CD14-positive monocyte (primary cell): ENCODE data around the gene TCF4. TPM values are rescaled to one million over a fixed set of nuclear protein-coding genes. Genes with fewer than 3 reads are reported as not detected.

Source experiments
- DNase-seq, 3 donors: peaks; one replicate each; pipeline ENCODE4 v3.0.0-alpha.2; 2011 to 2022
- H2AFZ ChIP-seq: 2 replicates; pipeline ENCODE4 v1.6.0; 2012; ENCODE audit warnings: mild to moderate bottlenecking, low read depth, low read length, inconsistent platforms; ENCODE audit not compliant: insufficient read depth, poor library complexity, severe bottlenecking
- H3K27ac ChIP-seq, 2 donors: 1 replicate in 1 of 2; 2 replicates in 1 of 2; pipeline ENCODE4 v1.5.1; 2012 to 2013; ENCODE audit warnings: low read length in 2 of 2, control low read depth in 1 of 2, inconsistent platforms in 1 of 2, low read depth in 1 of 2, mild to moderate bottlenecking in 1 of 2
- H3K27me3 ChIP-seq, 2 donors: one replicate each; pipeline versions ENCODE4 v1.6.0 to v1.6.1; 2011 to 2013; ENCODE audit warnings: low read length in 2 of 2; ENCODE audit not compliant: control insufficient read depth in 2 of 2, insufficient read depth in 2 of 2
- H3K36me3 ChIP-seq, 2 donors: replicated peaks in 1 of 2; 1 replicate in 1 of 2; 2 replicates in 1 of 2; pipeline versions ENCODE4 v1.5.1 to v1.6.1; 2012 to 2013; ENCODE audit warnings: low read length in 2 of 2, control low read depth in 1 of 2, inconsistent platforms in 1 of 2, mild to moderate bottlenecking in 1 of 2; ENCODE audit not compliant: insufficient read depth in 2 of 2, control insufficient read depth in 1 of 2
- H3K4me1 ChIP-seq, 2 donors: 1 replicate in 1 of 2; 2 replicates in 1 of 2; pipeline versions ENCODE4 v1.5.1 to v1.6.1; 2012 to 2013; ENCODE audit warnings: low read length in 2 of 2, control low read depth in 1 of 2, inconsistent platforms in 1 of 2, mild to moderate bottlenecking in 1 of 2, moderate library complexity in 1 of 2; ENCODE audit not compliant: insufficient read depth in 2 of 2, control insufficient read depth in 1 of 2
- H3K4me2 ChIP-seq: replicated peaks from 2 replicates; pipeline ENCODE3; 2012; ENCODE audit warnings: low read length, moderate library complexity, mild to moderate bottlenecking; ENCODE audit not compliant: poor library complexity, severe bottlenecking; ENCODE audit errors: extremely low read depth
- H3K4me3 ChIP-seq, 3 experiments: fragments of 200-600 bp in 1 of 3; sonication (generic) in 1 of 3; replicated peaks in 1 of 3; 1 replicate in 2 of 3; 2 replicates in 1 of 3; pipeline ENCODE4 v1.5.1; 2011 to 2013; ENCODE audit warnings: low read length in 3 of 3, mild to moderate bottlenecking in 3 of 3, control low read depth in 2 of 3, low read depth in 2 of 3, inconsistent platforms in 1 of 3, moderate library complexity in 1 of 3
- H3K79me2 ChIP-seq: 2 replicates; pipeline ENCODE4 v1.6.0; 2012; ENCODE audit warnings: mild to moderate bottlenecking, control low read depth, inconsistent platforms, low read length, moderate library complexity; ENCODE audit not compliant: insufficient read depth
- H3K9ac ChIP-seq: 2 replicates; pipeline ENCODE4 v1.6.0; 2017; ENCODE audit warnings: low read length, mild to moderate bottlenecking; ENCODE audit not compliant: insufficient read depth, poor library complexity, severe bottlenecking
- H3K9me3 ChIP-seq, 2 donors: replicated peaks in 1 of 2; 1 replicate in 1 of 2; 2 replicates in 1 of 2; pipeline versions ENCODE4 v1.5.1 to v1.6.1; 2012 to 2013; ENCODE audit warnings: low read length in 2 of 2, control low read depth in 1 of 2; ENCODE audit not compliant: control insufficient read depth in 1 of 2, insufficient read depth in 1 of 2
- H4K20me1 ChIP-seq: 2 replicates; pipeline ENCODE4 v1.6.0; 2012; ENCODE audit warnings: mild to moderate bottlenecking, low read length, control low read depth, moderate library complexity; ENCODE audit not compliant: insufficient read depth
- H3K27ac Mint-ChIP-seq, 7 donors: one replicate each; pipeline ENCODE4 v1.8.0; 2020; ENCODE audit warnings: mild to moderate bottlenecking in 7 of 7, mixed read lengths in 7 of 7, moderate library complexity in 6 of 7, inconsistent platforms in 2 of 7
- H3K27me3 Mint-ChIP-seq, 3 donors: one replicate each; pipeline ENCODE4 v1.8.0; 2021 to 2022; ENCODE audit warnings: low read depth in 3 of 3, mild to moderate bottlenecking in 3 of 3, mixed read lengths in 3 of 3, moderate library complexity in 3 of 3, inconsistent platforms in 1 of 3
- H3K36me3 Mint-ChIP-seq, 2 donors: one replicate each; pipeline ENCODE4 v1.8.0; 2020; ENCODE audit warnings: mixed read lengths in 2 of 2, inconsistent platforms in 1 of 2, mild to moderate bottlenecking in 1 of 2
- H3K4me1 Mint-ChIP-seq: one replicate; pipeline ENCODE4 v1.8.0; 2020; ENCODE audit warnings: mild to moderate bottlenecking, mixed read lengths
- H3K4me3 Mint-ChIP-seq, 2 donors: one replicate each; pipeline ENCODE4 v1.8.0; 2020; ENCODE audit warnings: mild to moderate bottlenecking in 2 of 2, mixed read lengths in 2 of 2, moderate library complexity in 1 of 2
- H3K9me3 Mint-ChIP-seq, 7 donors: one replicate each; pipeline ENCODE4 v1.8.0; 2020 to 2022; ENCODE audit warnings: mixed read lengths in 7 of 7, mild to moderate bottlenecking in 6 of 7, moderate library complexity in 6 of 7, inconsistent platforms in 2 of 7
- WGBS: methylation state at CpG from one replicate; pipeline ENCODE4 v1.1.5; 2013; ENCODE audit warnings: missing lambda C conversion rate; ENCODE audit not compliant: insufficient coverage; 5-methylcytosine and 5-hydroxymethylcytosine counted together
- intact Hi-C, 2 donors: fragments of 100-400 bp; cut with micrococcal nuclease; formaldehyde crosslinking; loops; one replicate each; pipeline versions ENCODE4 v1.15.0 to v1.15.1; 2023
- polyA plus RNA-seq, 3 donors: library from polyadenylated mRNA; depleted of rRNA in 1 of 3; unstranded in 2 of 3; stranded (reverse) in 1 of 3; fragments of 300-500 nt in 2 of 3; fragments of >200 nt in 1 of 3; fragmentation: Illumina TruSeq in 2 of 3; gene quantifications; 1 replicate in 2 of 3; 2 replicates in 1 of 3; pipeline ENCODE4 v1.2.3, GENCODE V29; 2012 to 2021
- TF ChIP-seq, protein P1 (sequence below): fragments of 200-600 bp; IDR thresholded peaks from one replicate; pipeline ENCODE4 v1.8.0; 2022; ENCODE audit warnings: antibody characterized with exemption, mild to moderate bottlenecking

Gene TCF4
- polyA plus RNA-seq, 3 donors = 5.9 to 12.9 (median 10.7) TPM

DNA sequence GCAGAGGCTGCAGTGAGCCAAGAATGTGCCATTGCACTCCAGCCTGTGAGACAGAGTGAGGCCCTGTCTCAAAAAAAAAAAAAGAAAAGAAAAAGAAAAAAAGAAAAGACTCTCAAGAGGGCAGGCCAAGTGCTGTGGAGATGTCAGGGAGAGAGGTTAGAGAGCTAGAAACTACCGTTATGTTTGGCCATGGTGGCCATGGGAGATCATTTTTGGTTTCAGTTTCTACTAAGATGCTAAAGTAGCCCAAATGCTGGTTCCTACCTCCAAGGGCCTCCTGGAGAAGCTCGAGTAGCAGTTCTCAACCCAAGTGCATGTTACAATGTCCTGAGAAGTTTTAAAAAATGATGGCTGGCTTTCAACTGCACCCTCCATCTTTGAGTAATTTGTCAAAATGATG, 47.4 kb upstream of the TCF4 start:
- Histone ChIP-seq H3K36me3 (no peaks in the 10 kb centered on the region), H3K79me2 (no peaks in the 10 kb centered on the region), H4K20me1 (no peaks in the 10 kb centered on the region), H3K9ac (no peak overlapping the region), H2AFZ (no peak overlapping the region), H3K4me3 (no peak overlapping the region), H3K27ac (no peak overlapping the region), H3K4me1 (no peaks in the 10 kb centered on the region), H3K27me3 (no peaks in the 10 kb centered on the region), H3K4me2 (no peak overlapping the region), H3K9me3 (peaks cover 0 to 5% of the 10 kb centered on the region in 2 donors)
- DNase-seq = no peak
- no peak overlapping the region for H3K27ac Mint-ChIP-seq
- WGBS = 0% methylated on average over 1 of the region's 2 CpGs
- peaks cover 0 to 2% (median 2%) of the 10 kb centered on the region in 3 donors for H3K27me3 Mint-ChIP-seq
- TF ChIP-seq, protein P1, sequence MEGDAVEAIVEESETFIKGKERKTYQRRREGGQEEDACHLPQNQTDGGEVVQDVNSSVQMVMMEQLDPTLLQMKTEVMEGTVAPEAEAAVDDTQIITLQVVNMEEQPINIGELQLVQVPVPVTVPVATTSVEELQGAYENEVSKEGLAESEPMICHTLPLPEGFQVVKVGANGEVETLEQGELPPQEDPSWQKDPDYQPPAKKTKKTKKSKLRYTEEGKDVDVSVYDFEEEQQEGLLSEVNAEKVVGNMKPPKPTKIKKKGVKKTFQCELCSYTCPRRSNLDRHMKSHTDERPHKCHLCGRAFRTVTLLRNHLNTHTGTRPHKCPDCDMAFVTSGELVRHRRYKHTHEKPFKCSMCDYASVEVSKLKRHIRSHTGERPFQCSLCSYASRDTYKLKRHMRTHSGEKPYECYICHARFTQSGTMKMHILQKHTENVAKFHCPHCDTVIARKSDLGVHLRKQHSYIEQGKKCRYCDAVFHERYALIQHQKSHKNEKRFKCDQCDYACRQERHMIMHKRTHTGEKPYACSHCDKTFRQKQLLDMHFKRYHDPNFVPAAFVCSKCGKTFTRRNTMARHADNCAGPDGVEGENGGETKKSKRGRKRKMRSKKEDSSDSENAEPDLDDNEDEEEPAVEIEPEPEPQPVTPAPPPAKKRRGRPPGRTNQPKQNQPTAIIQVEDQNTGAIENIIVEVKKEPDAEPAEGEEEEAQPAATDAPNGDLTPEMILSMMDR = no peak
- intact Hi-C loops = no loop called here
- H3K9me3 Mint-ChIP-seq = peaks cover 2 to 8% (median 4%) of the 10 kb centered on the region in 7 donors
- H3K36me3 Mint-ChIP-seq = no peaks in the 10 kb centered on the region
- H3K4me3 Mint-ChIP-seq = no peak overlapping the region
- H3K4me1 Mint-ChIP-seq = peaks cover 8% of the 10 kb centered on the region

DNA sequence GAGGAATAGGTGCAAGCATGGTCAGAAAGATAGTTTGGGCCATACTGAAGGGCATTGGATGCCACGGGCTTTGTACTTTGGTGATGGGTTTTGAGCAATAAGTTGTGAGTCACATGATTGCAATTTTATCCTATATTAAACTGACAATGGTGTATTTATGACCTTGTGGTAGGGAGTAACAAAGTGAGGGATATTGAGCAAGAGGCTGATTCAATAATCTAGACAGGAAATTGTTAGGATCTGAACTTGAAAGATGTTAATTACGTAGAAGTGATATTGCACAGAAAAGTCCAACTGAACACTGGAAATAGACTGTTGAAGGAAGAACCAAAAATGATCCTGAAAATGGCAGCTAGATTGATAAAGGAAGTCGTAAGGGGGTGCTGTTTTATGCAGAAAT, 46.6 kb upstream of the TCF4 start:
- 0% methylated on average over 2 of the region's 3 CpGs for WGBS
- no peaks in the 10 kb centered on the region for H3K36me3 Mint-ChIP-seq
- H3K27ac ChIP-seq = no peak overlapping the region
- peaks cover 8% of the 10 kb centered on the region for H3K4me1 Mint-ChIP-seq
- no peaks in the 10 kb centered on the region for H3K4me1 ChIP-seq
- H3K4me3 Mint-ChIP-seq = no peak overlapping the region
- peak overlapping the region; percentile 2 for H2AFZ ChIP-seq
- H3K4me3 ChIP-seq = no peak overlapping the region
- peaks cover 0 to 2% (median 0%) of the 10 kb centered on the region in 3 donors for H3K27me3 Mint-ChIP-seq
- peak overlapping the region in 1 of 7 donors; percentile 14 for H3K27ac Mint-ChIP-seq
- no peaks in the 10 kb centered on the region for H3K9me3 ChIP-seq
- TF ChIP-seq, protein P1 = no peak
- no peaks in the 10 kb centered on the region for H4K20me1 ChIP-seq
- H3K4me2 ChIP-seq = no peak overlapping the region
- H3K36me3 ChIP-seq = no peaks in the 10 kb centered on the region
- H3K27me3 ChIP-seq = no peaks in the 10 kb centered on the region
- peak in 1 of 3 donors; percentile 7 for DNase-seq
- H3K9me3 Mint-ChIP-seq = peaks cover 0 to 6% (median 4%) of the 10 kb centered on the region in 7 donors
- H3K79me2 ChIP-seq = no peaks in the 10 kb centered on the region
- intact Hi-C loops = no loop called here
- no peak overlapping the region for H3K9ac ChIP-seq
